Suppressor macrophage (primary cell): ENCODE data around the gene MED31.

ENCODE experiments used
- DNase-seq, 4 experiments: peaks; one replicate each; pipeline ENCODE4 v3.0.0-alpha.2; 2020 to 2022

MED31 gene

GRCh38 chr17:6654841-6655731 lies 3.7 kb upstream of the MED31 start:
- peak in 1 of 4 experiments; percentile 43 for DNase-seq

- peak in 3 of 4 experiments; percentile 24 to 50 (median 24) for DNase-seq
Measured at GRCh38 chr17:6651919-6652452, 581 bp upstream of the MED31 start.

- peak in 2 of 4 experiments; percentile 17 to 32 for DNase-seq
Measured at GRCh38 chr17:6648181-6648580, 3.2 kb downstream of the MED31 start.

GRCh38 chr17:6643451-6644125 lies 7.8 kb downstream of the MED31 start:
- no peak for DNase-seq

GRCh38 chr17:6642592-6642991 lies 8.8 kb downstream of the MED31 start:
- DNase-seq: no peak

- DNase-seq: peak; percentile 35 to 58 (median 42)
Measured at GRCh38 chr17:6641247-6641863, 10.1 kb downstream of the MED31 start.

GRCh38 chr17:6640536-6641246 lies 10.7 kb downstream of the MED31 start, which contains the start of the genes KIAA0753 and TXNDC17:
Gene KIAA0753 (minus strand): TSS chr17:6640711. CDS start chr17:6635103, 5,608 bp downstream.
Gene TXNDC17 (plus strand): TSS chr17:6641060. CDS start chr17:6641083, 23 bp downstream.
- DNase-seq: peak; percentile 93 to 98 (median 96)

GRCh38 chr17:6639586-6640535 lies 11.5 kb downstream of the MED31 start:
- peak; percentile 47 to 79 (median 67) for DNase-seq

GRCh38 chr17:6639014-6639585 lies 12.3 kb downstream of the MED31 start:
- DNase-seq: no peak

GRCh38 chr17:6638046-6638908 lies 13.1 kb downstream of the MED31 start:
- no peak for DNase-seq

GRCh38 chr17:6637458-6637840 lies 14.0 kb downstream of the MED31 start:
- no peak for DNase-seq

GRCh38 chr17:6636616-6637457 lies 14.6 kb downstream of the MED31 start:
- DNase-seq: no peak

- no peak for DNase-seq
Measured at GRCh38 chr17:6636105-6636504, 15.3 kb downstream of the MED31 start.

GRCh38 chr17:6633263-6633662 lies 18.1 kb downstream of the MED31 start:
- DNase-seq: no peak

GRCh38 chr17:6632530-6632929 lies 18.9 kb downstream of the MED31 start:
- no peak for DNase-seq

- no peak for DNase-seq
Measured at GRCh38 chr17:6630390-6630789, 21.0 kb downstream of the MED31 start.

- DNase-seq: no peak
Measured at GRCh38 chr17:6627019-6627418, 24.4 kb downstream of the MED31 start.

GRCh38 chr17:6626616-6627015 lies 24.8 kb downstream of the MED31 start:
- no peak for DNase-seq

- no peak for DNase-seq
Measured at GRCh38 chr17:6623941-6624340, 27.5 kb downstream of the MED31 start.
